GM21576 (cell line): ENCODE data around the gene AKR1B1.
"Not testable (repeated sequence)": the region's sequence is repeated elsewhere in the genome, so short reads cannot be mapped to it uniquely, and the experiment has no call there.

Experiments used
- ATAC-seq: cut with Tn5 transposase; IDR thresholded peaks from one replicate; pipeline ENCODE4 v1.9.1; 2021; ENCODE audit warnings: mild to moderate bottlenecking, moderate library complexity; ENCODE audit not compliant: unreplicated experiment

Gene AKR1B1

GRCh38 chr7:134458806-134459698, at the start of gene AKR1B1:
Gene AKR1B1 (minus strand): TSS chr7:134459100. CDS start chr7:134459062, 38 bp downstream.
- peak; percentile 93 for ATAC-seq

GRCh38 chr7:134505856-134506255, 47.0 kb upstream of the AKR1B1 start:
- no peak for ATAC-seq

- no peak for ATAC-seq
These were observed 45.8 kb upstream of the AKR1B1 start for GRCh38 chr7:134504660-134505164.

- ATAC-seq, result no peak
These were observed 43.8 kb upstream of the AKR1B1 start for GRCh38 chr7:134502463-134503371.

- ATAC-seq, result no peak
These were observed 42.1 kb upstream of the AKR1B1 start for GRCh38 chr7:134500982-134501381.

GRCh38 chr7:134500406-134500805, 41.5 kb upstream of the AKR1B1 start:
- ATAC-seq, result no peak

- no peak for ATAC-seq
These were observed 36.6 kb upstream of the AKR1B1 start for GRCh38 chr7:134495546-134495945.

- no peak for ATAC-seq
These were observed 34.2 kb upstream of the AKR1B1 start for GRCh38 chr7:134493091-134493490.

- ATAC-seq, result not testable (repeated sequence)
These were observed 28.8 kb upstream of the AKR1B1 start for GRCh38 chr7:134487721-134488120.

- no peak for ATAC-seq
These were observed 26.3 kb upstream of the AKR1B1 start for GRCh38 chr7:134485203-134485602.

GRCh38 chr7:134483296-134483695, 24.4 kb upstream of the AKR1B1 start:
- ATAC-seq, result no peak

GRCh38 chr7:134482858-134483257, 24.0 kb upstream of the AKR1B1 start:
- ATAC-seq, result no peak

- ATAC-seq, result no peak
These were observed 22.3 kb upstream of the AKR1B1 start for GRCh38 chr7:134481167-134481566.

- ATAC-seq, result no peak
These were observed 21.8 kb upstream of the AKR1B1 start for GRCh38 chr7:134480730-134481129.

GRCh38 chr7:134480202-134480601, 21.3 kb upstream of the AKR1B1 start:
- no peak for ATAC-seq

- ATAC-seq, result no peak
These were observed 19.8 kb upstream of the AKR1B1 start for GRCh38 chr7:134478707-134479106.

GRCh38 chr7:134477954-134478353, 19.1 kb upstream of the AKR1B1 start:
- no peak for ATAC-seq

- ATAC-seq, result no peak
These were observed 17.1 kb upstream of the AKR1B1 start for GRCh38 chr7:134476044-134476443.

- no peak for ATAC-seq
These were observed 15.9 kb upstream of the AKR1B1 start for GRCh38 chr7:134474828-134475227.

- ATAC-seq, result no peak
These were observed 15.0 kb upstream of the AKR1B1 start for GRCh38 chr7:134473861-134474291.

- ATAC-seq, result no peak
These were observed 13.8 kb upstream of the AKR1B1 start for GRCh38 chr7:134472572-134473244.
